ENCODE data around the gene CSH1.
"Not testable (repeated sequence)": the region's sequence is repeated elsewhere in the genome, so short reads cannot be mapped to it uniquely, and the experiment has no call there.

Gene CSH1

GRCh38 chr17:63917206-63917605 lies 20.8 kb upstream of the CSH1 start:
- not testable (repeated sequence) for H4K91ac ChIP-seq (ENCODE audit: low read length); H2BK120ac ChIP-seq (ENCODE audit: low read depth, low read length); H2BK5ac ChIP-seq (ENCODE audit: low read depth, low read length, poor library complexity, severe bottlenecking); H3K79me1 ChIP-seq (replicated peaks; ENCODE audit: low read length, poor library complexity, severe bottlenecking); H3K36me3 ChIP-seq (ENCODE audit: control insufficient read depth in 1 of 2, insufficient read depth in 2 of 2, low read depth in 1 of 2, low read length in 2 of 2); H3K4me1 ChIP-seq (ENCODE audit: control insufficient read depth, insufficient read depth, low read depth, low read length); H3K4me2 ChIP-seq (ENCODE audit: low read length, poor library complexity, severe bottlenecking); H4K8ac ChIP-seq (ENCODE audit: low read length); H2BK15ac ChIP-seq (ENCODE audit: low read depth, poor library complexity, severe bottlenecking); H2AK5ac ChIP-seq (ENCODE audit: low read length, severe bottlenecking); H3K4me3 ChIP-seq (ENCODE audit: insufficient read depth in 1 of 2, low read depth in 1 of 2, low read length in 2 of 2); DNase-seq; H3K23ac ChIP-seq (ENCODE audit: low read length in 2 of 2); H3K9ac ChIP-seq (ENCODE audit: low read length); H3K4ac ChIP-seq (ENCODE audit: low read depth in 1 of 2, low read length in 2 of 2); H3K18ac ChIP-seq (ENCODE audit: low read depth in 1 of 2, low read length in 2 of 2); H2AFZ ChIP-seq (ENCODE audit: low read depth, low read length); H2BK12ac ChIP-seq (ENCODE audit: low read length in 2 of 2); H3K9me3 ChIP-seq (ENCODE audit: control insufficient read depth, low read length); H3K27ac ChIP-seq (ENCODE audit: low read length, poor library complexity, severe bottlenecking); H3K14ac ChIP-seq (ENCODE audit: low read length in 2 of 2)
- 86% methylated on average over 1 of the region's 11 CpGs for whole genome bisulfite sequencing
- H3K27me3 ChIP-seq (ENCODE audit: control insufficient read depth in 1 of 2, insufficient read depth in 1 of 2, low read length in 2 of 2): peaks cover 38 to 55% of the 10 kb centered on the region in 2 experiments

GRCh38 chr17:63916566-63917185 lies 20.3 kb upstream of the CSH1 start:
- no peaks in the 10 kb centered on the region for H3K79me1 ChIP-seq (replicated peaks; ENCODE audit: low read length, poor library complexity, severe bottlenecking)
- H3K36me3 ChIP-seq (ENCODE audit: control insufficient read depth in 1 of 2, insufficient read depth in 2 of 2, low read depth in 1 of 2, low read length in 2 of 2): no peaks in the 10 kb centered on the region
- H3K4me2 ChIP-seq (ENCODE audit: low read length, poor library complexity, severe bottlenecking): no peak overlapping the region
- H2AK5ac ChIP-seq (ENCODE audit: low read length, severe bottlenecking): no peak overlapping the region
- no peak for DNase-seq
- no peak overlapping the region for H3K23ac ChIP-seq (ENCODE audit: low read length in 2 of 2)
- H3K4me1 ChIP-seq (ENCODE audit: control insufficient read depth, insufficient read depth, low read depth, low read length): no peaks in the 10 kb centered on the region
- H4K91ac ChIP-seq (ENCODE audit: low read length): no peak overlapping the region
- no peak overlapping the region for H3K27ac ChIP-seq (ENCODE audit: low read length, poor library complexity, severe bottlenecking)
- no peak overlapping the region for H2AFZ ChIP-seq (ENCODE audit: low read depth, low read length)
- no peak overlapping the region for H2BK12ac ChIP-seq (ENCODE audit: low read length in 2 of 2)
- no peak overlapping the region for H2BK15ac ChIP-seq (ENCODE audit: low read depth, poor library complexity, severe bottlenecking)
- no peak overlapping the region for H3K4ac ChIP-seq (ENCODE audit: low read depth in 1 of 2, low read length in 2 of 2)
- no peaks in the 10 kb centered on the region for H3K9me3 ChIP-seq (ENCODE audit: control insufficient read depth, low read length)
- H3K14ac ChIP-seq (ENCODE audit: low read length in 2 of 2): no peak overlapping the region
- H3K4me3 ChIP-seq (ENCODE audit: insufficient read depth in 1 of 2, low read depth in 1 of 2, low read length in 2 of 2): no peak overlapping the region
- no peak overlapping the region for H2BK120ac ChIP-seq (ENCODE audit: low read depth, low read length)
- H2BK5ac ChIP-seq (ENCODE audit: low read depth, low read length, poor library complexity, severe bottlenecking): no peak overlapping the region
- H3K18ac ChIP-seq (ENCODE audit: low read depth in 1 of 2, low read length in 2 of 2): no peak overlapping the region
- H4K8ac ChIP-seq (ENCODE audit: low read length): no peak overlapping the region
- H3K27me3 ChIP-seq (ENCODE audit: control insufficient read depth in 1 of 2, insufficient read depth in 1 of 2, low read length in 2 of 2): peaks cover 38 to 60% of the 10 kb centered on the region in 2 experiments
- no peak overlapping the region for H3K9ac ChIP-seq (ENCODE audit: low read length)
- 81% methylated on average over 12 of the region's 12 CpGs for WGBS

- H4K91ac ChIP-seq (ENCODE audit: low read length); H3K14ac ChIP-seq (ENCODE audit: low read length in 2 of 2): not testable (repeated sequence)
Observed at GRCh38 chr17:63915753-63916152, 19.4 kb upstream of the CSH1 start.

GRCh38 chr17:63914471-63914870 lies 18.1 kb upstream of the CSH1 start:
- no peak overlapping the region for H2AFZ ChIP-seq (ENCODE audit: low read depth, low read length)
- no peak overlapping the region for H4K8ac ChIP-seq (ENCODE audit: low read length)
- H2BK15ac ChIP-seq (ENCODE audit: low read depth, poor library complexity, severe bottlenecking): no peak overlapping the region
- no peaks in the 10 kb centered on the region for H3K36me3 ChIP-seq (ENCODE audit: control insufficient read depth in 1 of 2, insufficient read depth in 2 of 2, low read depth in 1 of 2, low read length in 2 of 2)
- H2BK120ac ChIP-seq (ENCODE audit: low read depth, low read length): no peak overlapping the region
- no peak overlapping the region for H3K4me3 ChIP-seq (ENCODE audit: insufficient read depth in 1 of 2, low read depth in 1 of 2, low read length in 2 of 2)
- H2AK5ac ChIP-seq (ENCODE audit: low read length, severe bottlenecking): no peak overlapping the region
- no peak overlapping the region for H3K4ac ChIP-seq (ENCODE audit: low read depth in 1 of 2, low read length in 2 of 2)
- no peak overlapping the region for H3K18ac ChIP-seq (ENCODE audit: low read depth in 1 of 2, low read length in 2 of 2)
- no peak overlapping the region for H3K14ac ChIP-seq (ENCODE audit: low read length in 2 of 2)
- H3K27me3 ChIP-seq (ENCODE audit: control insufficient read depth in 1 of 2, insufficient read depth in 1 of 2, low read length in 2 of 2): peaks cover 51 to 79% of the 10 kb centered on the region in 2 experiments
- H3K4me1 ChIP-seq (ENCODE audit: control insufficient read depth, insufficient read depth, low read depth, low read length): no peaks in the 10 kb centered on the region
- no peaks in the 10 kb centered on the region for H3K9me3 ChIP-seq (ENCODE audit: control insufficient read depth, low read length)
- no peak overlapping the region for H3K9ac ChIP-seq (ENCODE audit: low read length)
- WGBS: 91% methylated on average over 7 of the region's 7 CpGs
- H2BK5ac ChIP-seq (ENCODE audit: low read depth, low read length, poor library complexity, severe bottlenecking): no peak overlapping the region
- no peak for DNase-seq
- H3K79me1 ChIP-seq (replicated peaks; ENCODE audit: low read length, poor library complexity, severe bottlenecking): no peaks in the 10 kb centered on the region
- no peak overlapping the region for H3K4me2 ChIP-seq (ENCODE audit: low read length, poor library complexity, severe bottlenecking)
- H3K27ac ChIP-seq (ENCODE audit: low read length, poor library complexity, severe bottlenecking): no peak overlapping the region
- H4K91ac ChIP-seq (ENCODE audit: low read length): no peak overlapping the region
- no peak overlapping the region for H3K23ac ChIP-seq (ENCODE audit: low read length in 2 of 2)
- no peak overlapping the region for H2BK12ac ChIP-seq (ENCODE audit: low read length in 2 of 2)

More at GRCh38 chr17:63915753-63916152, 19.4 kb upstream of the CSH1 start:
- not testable (repeated sequence) for DNase-seq; H3K23ac ChIP-seq (ENCODE audit: low read length in 2 of 2); H3K4me1 ChIP-seq (ENCODE audit: control insufficient read depth, insufficient read depth, low read depth, low read length); H3K9ac ChIP-seq (ENCODE audit: low read length); H3K18ac ChIP-seq (ENCODE audit: low read depth in 1 of 2, low read length in 2 of 2); H3K4me3 ChIP-seq (ENCODE audit: insufficient read depth in 1 of 2, low read depth in 1 of 2, low read length in 2 of 2); H4K8ac ChIP-seq (ENCODE audit: low read length); H2BK5ac ChIP-seq (ENCODE audit: low read depth, low read length, poor library complexity, severe bottlenecking); H3K4me2 ChIP-seq (ENCODE audit: low read length, poor library complexity, severe bottlenecking); H2AFZ ChIP-seq (ENCODE audit: low read depth, low read length); H2BK120ac ChIP-seq (ENCODE audit: low read depth, low read length); H3K9me3 ChIP-seq (ENCODE audit: control insufficient read depth, low read length); H3K27ac ChIP-seq (ENCODE audit: low read length, poor library complexity, severe bottlenecking); H3K36me3 ChIP-seq (ENCODE audit: control insufficient read depth in 1 of 2, insufficient read depth in 2 of 2, low read depth in 1 of 2, low read length in 2 of 2); H3K4ac ChIP-seq (ENCODE audit: low read depth in 1 of 2, low read length in 2 of 2); H2BK12ac ChIP-seq (ENCODE audit: low read length in 2 of 2); H3K79me1 ChIP-seq (replicated peaks; ENCODE audit: low read length, poor library complexity, severe bottlenecking); H2AK5ac ChIP-seq (ENCODE audit: low read length, severe bottlenecking); H2BK15ac ChIP-seq (ENCODE audit: low read depth, poor library complexity, severe bottlenecking)
- H3K27me3 ChIP-seq (ENCODE audit: control insufficient read depth in 1 of 2, insufficient read depth in 1 of 2, low read length in 2 of 2): peaks cover 46 to 68% of the 10 kb centered on the region in 2 experiments
- 86% methylated on average over 9 of the region's 10 CpGs for WGBS
